NB4 (cell line): ENCODE results near the gene GLOD5.

Source experiments
- CTCF ChIP-seq: IDR thresholded peaks from one replicate; pipeline ENCODE4 v1.5.1; 2012; ENCODE audit warnings: low read depth, low read length
- MAX ChIP-seq: IDR thresholded peaks from 2 replicates; pipeline ENCODE4 v1.6.1; 2011; ENCODE audit warnings: low read depth, low read length
- MYC ChIP-seq: IDR thresholded peaks from 2 replicates; pipeline ENCODE4 v1.6.1; 2011; ENCODE audit warnings: low read depth, low read length
- POLR2A ChIP-seq: IDR thresholded peaks from 2 replicates; pipeline ENCODE4 v1.6.1; 2011; ENCODE audit warnings: mild to moderate bottlenecking; ENCODE audit not compliant: insufficient read length; ENCODE audit errors: extremely low read depth

- no peak for TF ChIP-seq CTCF
- no peak for TF ChIP-seq POLR2A
- TF ChIP-seq MYC = no peak
- no peak for TF ChIP-seq MAX
Measured at GRCh38 chrX:48713847-48714246, 47.7 kb upstream of the GLOD5 start.
